ENCODE results near the gene ASTN2.
A peak's percentile ranks its signal among the peaks of the same experiment; 100 is the strongest.

The ASTN2 gene

DNA sequence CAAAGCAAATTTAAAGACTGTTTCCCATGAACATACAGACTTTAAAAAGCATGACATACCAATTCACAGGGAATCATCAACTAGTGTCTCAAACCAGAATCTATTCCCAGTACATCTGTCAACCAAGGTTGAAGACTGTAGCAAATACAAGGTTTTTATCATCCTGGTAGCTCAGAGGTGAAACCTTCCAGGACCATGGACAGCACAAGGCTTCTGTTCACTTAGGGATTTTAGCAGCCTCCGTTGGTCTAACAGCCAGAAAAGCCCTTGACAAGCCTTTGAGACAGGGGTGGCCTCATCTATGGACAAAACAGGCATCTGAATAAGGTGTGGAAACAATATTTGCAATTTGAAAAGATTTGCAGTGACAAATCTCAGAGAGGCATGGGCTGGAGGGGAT lies 608.8 kb downstream of the ASTN2 start:
- DNase-seq (ENCODE audit: extremely low read depth, insufficient read length): no peak
- H3K4me3 ChIP-seq (replicated peaks; ENCODE audit: low read depth, low read length): no peak overlapping the region

GRCh38 chr9:116800885-116801284 lies 614.0 kb downstream of the ASTN2 start:
- Histone ChIP-seq H3K36me3 (ENCODE audit: control insufficient read depth, insufficient read depth, low read length) (no peaks in the 10 kb centered on the region), H3K4me3 (replicated peaks; ENCODE audit: low read depth, low read length) (no peak overlapping the region), H3K27me3 (replicated peaks; ENCODE audit: control insufficient read depth, insufficient read depth, low read length) (no peaks in the 10 kb centered on the region)
- peak; percentile 15 for DNase-seq (ENCODE audit: extremely low read depth, insufficient read length)
- TF ChIP-seq CTCF (IDR thresholded peaks at IDR 0.05; ENCODE audit: insufficient read depth, low read length, poor library complexity, severe bottlenecking): no peak

More for the DNA sequence above, 608.8 kb downstream of the ASTN2 start:
- Histone ChIP-seq H3K27me3 (replicated peaks; ENCODE audit: control insufficient read depth, insufficient read depth, low read length) (no peaks in the 10 kb centered on the region), H3K36me3 (ENCODE audit: control insufficient read depth, insufficient read depth, low read length) (no peaks in the 10 kb centered on the region)
- TF ChIP-seq CTCF (IDR thresholded peaks at IDR 0.05; ENCODE audit: insufficient read depth, low read length, poor library complexity, severe bottlenecking): no peak

- Histone ChIP-seq H3K36me3 (ENCODE audit: control insufficient read depth, insufficient read depth, low read length) (no peaks in the 10 kb centered on the region), H3K27me3 (replicated peaks; ENCODE audit: control insufficient read depth, insufficient read depth, low read length) (no peaks in the 10 kb centered on the region; the same call in 1 of the 2 replicates), H3K4me3 (replicated peaks; ENCODE audit: low read depth, low read length) (no peak overlapping the region)
- no peak for TF ChIP-seq CTCF (IDR thresholded peaks at IDR 0.05; ENCODE audit: insufficient read depth, low read length, poor library complexity, severe bottlenecking)
- DNase-seq (ENCODE audit: extremely low read depth, insufficient read length): no peak
Measured at GRCh38 chr9:116800074-116800473, 614.8 kb downstream of the ASTN2 start.

DNA sequence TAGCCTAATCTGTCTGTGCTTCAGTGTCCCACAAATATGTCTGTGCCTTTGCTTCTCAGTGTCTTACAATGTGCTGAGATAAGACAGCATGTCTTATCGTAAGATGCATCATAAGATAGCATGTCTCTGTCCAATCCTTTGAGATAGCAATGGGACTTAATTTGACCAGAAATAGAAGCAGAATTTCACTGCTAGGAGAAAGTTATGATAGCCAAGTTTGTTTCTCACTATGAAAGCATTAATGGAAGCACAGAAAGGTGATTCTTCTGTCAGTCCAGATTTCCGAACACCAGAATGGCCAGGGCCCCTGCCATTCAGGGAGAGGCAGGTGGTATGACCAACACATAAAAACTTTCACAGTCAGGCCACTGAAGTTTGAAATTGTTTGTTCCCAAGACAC lies 616.3 kb downstream of the ASTN2 start:
- TF ChIP-seq CTCF (IDR thresholded peaks at IDR 0.05; ENCODE audit: insufficient read depth, low read length, poor library complexity, severe bottlenecking): no peak
- Histone ChIP-seq H3K27me3 (replicated peaks; ENCODE audit: control insufficient read depth, insufficient read depth, low read length) (no peaks in the 10 kb centered on the region; the same call in 1 of the 2 replicates), H3K36me3 (ENCODE audit: control insufficient read depth, insufficient read depth, low read length) (no peaks in the 10 kb centered on the region), H3K4me3 (replicated peaks; ENCODE audit: low read depth, low read length) (no peak overlapping the region)
- DNase-seq (ENCODE audit: extremely low read depth, insufficient read length): no peak

DNA sequence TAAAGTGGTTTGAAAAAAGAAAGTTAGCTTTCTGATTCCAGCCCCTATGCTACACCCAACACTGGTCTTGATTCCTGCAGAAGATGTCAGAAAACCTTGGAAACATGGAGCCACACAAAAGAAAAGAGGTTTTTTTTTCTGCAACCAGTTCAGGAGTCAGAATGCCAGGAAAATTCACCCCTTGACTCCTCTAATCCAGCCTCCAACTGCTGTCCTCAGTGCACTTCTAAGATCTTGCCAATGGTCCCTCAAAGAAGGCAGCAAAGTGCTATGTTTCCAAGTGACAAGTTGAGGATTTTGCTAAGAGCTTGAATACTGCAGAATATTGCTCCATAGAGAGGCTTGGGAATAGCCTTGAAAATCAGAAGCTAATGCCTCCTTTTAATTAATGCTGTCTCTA lies 617.6 kb downstream of the ASTN2 start:
- no peaks in the 10 kb centered on the region; the same call in 1 of the 2 replicates for H3K27me3 ChIP-seq (replicated peaks; ENCODE audit: control insufficient read depth, insufficient read depth, low read length)
- H3K4me3 ChIP-seq (replicated peaks; ENCODE audit: low read depth, low read length): no peak overlapping the region
- H3K36me3 ChIP-seq (ENCODE audit: control insufficient read depth, insufficient read depth, low read length): no peaks in the 10 kb centered on the region
- DNase-seq (ENCODE audit: extremely low read depth, insufficient read length): no peak
- no peak for TF ChIP-seq CTCF (IDR thresholded peaks at IDR 0.05; ENCODE audit: insufficient read depth, low read length, poor library complexity, severe bottlenecking)

- H3K4me3 ChIP-seq (replicated peaks; ENCODE audit: low read depth, low read length): no peak overlapping the region
- TF ChIP-seq CTCF (IDR thresholded peaks at IDR 0.05; ENCODE audit: insufficient read depth, low read length, poor library complexity, severe bottlenecking): no peak
- no peak for DNase-seq (ENCODE audit: extremely low read depth, insufficient read length)
- H3K36me3 ChIP-seq (ENCODE audit: control insufficient read depth, insufficient read depth, low read length): no peaks in the 10 kb centered on the region
- no peaks in the 10 kb centered on the region; the same call in 1 of the 2 replicates for H3K27me3 ChIP-seq (replicated peaks; ENCODE audit: control insufficient read depth, insufficient read depth, low read length)
Measured at GRCh38 chr9:116796669-116797068, 618.2 kb downstream of the ASTN2 start.

Data from GM06990 (cell line).